Left ventricle myocardium inferior (tissue), 1 donor: Measurements from ENCODE around the gene ECPAS. TPM values are rescaled to one million over a fixed set of nuclear protein-coding genes. Genes with fewer than 3 reads are reported as not detected.

Source experiments
- DNase-seq: peaks from one replicate; pipeline ENCODE4 v3.0.0-alpha.2; 2020
- H3K27ac ChIP-seq: fragments of 200-600 bp; replicated peaks from 2 replicates; pipeline ENCODE4 v1.8.0; 2021
- H3K27me3 ChIP-seq: fragments of 200-600 bp; 2 replicates; pipeline ENCODE4 v1.8.0; 2021; ENCODE audit warnings: low read depth
- H3K36me3 ChIP-seq: fragments of 200-600 bp; 2 replicates; pipeline ENCODE4 v1.8.0; 2021
- H3K4me1 ChIP-seq: fragments of 200-600 bp; 2 replicates; pipeline ENCODE4 v1.8.0; 2021
- H3K4me3 ChIP-seq: fragments of 200-600 bp; 2 replicates; pipeline ENCODE4 v1.8.0; 2021; ENCODE audit warnings: mild to moderate bottlenecking, moderate library complexity
- H3K9me3 ChIP-seq: fragments of 200-600 bp; replicated peaks from 2 replicates; pipeline ENCODE4 v1.8.0; 2021
- intact Hi-C: fragments of 100-400 bp; cut with micrococcal nuclease; formaldehyde crosslinking; loops from one replicate; pipeline ENCODE4 v1.11.0; 2022
- total RNA-seq: library from RNA; stranded (reverse); fragmentation: NEBNext Ultra II Directional; extraction: Animal tissue kit (Norgen Biotek cat#: 25700); gene quantifications from one replicate; pipeline ENCODE4 v1.2.1, GENCODE V29; 2021
- TF ChIP-seq, protein P1 (sequence below): fragments of 200-600 bp; IDR thresholded peaks from 2 replicates; pipeline ENCODE4 v1.8.0; 2021; ENCODE audit warnings: antibody characterized with exemption, mild to moderate bottlenecking, borderline replicate concordance
- donor health status: DM: no; HTN: yes; CAD: no; lungs with severe emphysema.

The ECPAS gene
- total RNA-seq, 1 donor from 2014 or later, result 115 TPM

DNA sequence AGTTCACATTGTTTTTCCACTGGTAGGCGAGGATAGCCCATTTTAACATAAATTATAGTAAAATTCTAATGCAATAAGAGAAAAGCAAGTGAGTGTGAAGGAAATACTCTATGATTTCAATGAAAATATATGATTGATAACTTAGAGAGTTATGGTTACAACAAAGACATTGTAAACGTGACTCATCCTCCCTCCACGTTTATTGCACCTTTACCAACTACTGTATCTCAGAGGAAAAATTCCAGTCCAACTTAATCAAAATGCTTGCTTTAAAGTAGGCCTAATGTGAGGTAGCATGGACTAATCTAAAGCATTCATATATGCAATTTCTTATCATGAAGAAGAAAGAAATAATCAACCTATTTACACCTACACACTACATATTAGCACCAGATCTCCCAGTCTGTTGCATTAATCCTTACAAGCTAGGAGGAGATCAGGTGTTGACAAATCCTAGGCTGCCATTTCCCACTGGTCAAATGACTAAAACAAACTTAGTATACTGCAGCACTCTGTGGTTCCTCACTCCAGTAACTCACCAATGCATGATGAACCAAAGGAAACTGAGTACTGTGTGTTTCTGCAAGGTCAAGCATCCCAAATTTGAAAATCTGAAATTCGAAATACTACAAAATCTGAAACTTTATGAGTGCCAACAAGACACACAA, 41.7 kb downstream of the ECPAS start:
- Histone ChIP-seq H3K4me3 (no peak overlapping the region), H3K36me3 (peaks cover 94% of the 10 kb centered on the region), H3K27ac (no peak overlapping the region), H3K9me3 (no peaks in the 10 kb centered on the region), H3K4me1 (peaks cover 5% of the 10 kb centered on the region), H3K27me3 (no peaks in the 10 kb centered on the region)
- intact Hi-C loops, result no loop called here
- no peak for DNase-seq
- TF ChIP-seq, protein P1, sequence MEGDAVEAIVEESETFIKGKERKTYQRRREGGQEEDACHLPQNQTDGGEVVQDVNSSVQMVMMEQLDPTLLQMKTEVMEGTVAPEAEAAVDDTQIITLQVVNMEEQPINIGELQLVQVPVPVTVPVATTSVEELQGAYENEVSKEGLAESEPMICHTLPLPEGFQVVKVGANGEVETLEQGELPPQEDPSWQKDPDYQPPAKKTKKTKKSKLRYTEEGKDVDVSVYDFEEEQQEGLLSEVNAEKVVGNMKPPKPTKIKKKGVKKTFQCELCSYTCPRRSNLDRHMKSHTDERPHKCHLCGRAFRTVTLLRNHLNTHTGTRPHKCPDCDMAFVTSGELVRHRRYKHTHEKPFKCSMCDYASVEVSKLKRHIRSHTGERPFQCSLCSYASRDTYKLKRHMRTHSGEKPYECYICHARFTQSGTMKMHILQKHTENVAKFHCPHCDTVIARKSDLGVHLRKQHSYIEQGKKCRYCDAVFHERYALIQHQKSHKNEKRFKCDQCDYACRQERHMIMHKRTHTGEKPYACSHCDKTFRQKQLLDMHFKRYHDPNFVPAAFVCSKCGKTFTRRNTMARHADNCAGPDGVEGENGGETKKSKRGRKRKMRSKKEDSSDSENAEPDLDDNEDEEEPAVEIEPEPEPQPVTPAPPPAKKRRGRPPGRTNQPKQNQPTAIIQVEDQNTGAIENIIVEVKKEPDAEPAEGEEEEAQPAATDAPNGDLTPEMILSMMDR, result no peak

GRCh38 chr9:111440226-111440625, 44.0 kb downstream of the ECPAS start:
- Histone ChIP-seq H3K9me3 (no peaks in the 10 kb centered on the region), H3K27ac (no peak overlapping the region), H3K4me1 (no peaks in the 10 kb centered on the region), H3K4me3 (no peak overlapping the region), H3K27me3 (no peaks in the 10 kb centered on the region), H3K36me3 (peaks cover 95% of the 10 kb centered on the region)
- DNase-seq, result no peak
- intact Hi-C loops, result no loop called here
- TF ChIP-seq, protein P1, result no peak

GRCh38 chr9:111438541-111439235, 45.5 kb downstream of the ECPAS start:
- TF ChIP-seq, protein P1, result no peak
- Histone ChIP-seq H3K36me3 (peaks cover 93% of the 10 kb centered on the region), H3K4me1 (no peaks in the 10 kb centered on the region), H3K9me3 (no peaks in the 10 kb centered on the region), H3K27me3 (no peaks in the 10 kb centered on the region), H3K27ac (no peak overlapping the region), H3K4me3 (no peak overlapping the region)
- no peak for DNase-seq
- intact Hi-C loops, result no loop called here

DNA sequence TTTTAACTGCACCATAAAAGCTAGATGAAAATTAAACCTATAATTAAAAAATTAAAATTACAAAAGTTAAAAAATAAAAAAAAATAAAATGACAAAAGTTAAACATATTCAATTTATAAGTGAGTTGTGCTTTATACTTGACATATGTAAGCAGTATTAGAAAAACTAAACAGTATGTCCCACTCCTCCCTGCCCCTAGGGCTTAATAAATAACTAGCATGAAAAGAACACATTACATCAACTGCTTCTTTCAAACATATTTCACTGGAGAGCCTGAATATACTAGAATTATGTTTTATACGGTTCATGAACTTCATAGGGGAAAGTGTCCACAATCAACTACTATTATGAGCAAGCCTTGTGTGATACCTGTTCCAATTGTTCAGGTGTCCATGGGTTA, 47.6 kb downstream of the ECPAS start:
- intact Hi-C loops, result no loop called here
- H3K9me3 ChIP-seq, result no peaks in the 10 kb centered on the region
- TF ChIP-seq, protein P1, result no peak
- DNase-seq, result no peak
- H3K27me3 ChIP-seq, result no peaks in the 10 kb centered on the region
- no peak overlapping the region for H3K27ac ChIP-seq
- no peaks in the 10 kb centered on the region for H3K4me1 ChIP-seq
- no peak overlapping the region for H3K4me3 ChIP-seq
- H3K36me3 ChIP-seq, result peaks cover 93% of the 10 kb centered on the region

- peaks cover 84% of the 10 kb centered on the region for H3K36me3 ChIP-seq
These were observed 51.1 kb downstream of the ECPAS start for GRCh38 chr9:111433082-111433481.

More at GRCh38 chr9:111433082-111433481, 51.1 kb downstream of the ECPAS start:
- TF ChIP-seq, protein P1, result no peak
- intact Hi-C loops, result no loop called here
- no peaks in the 10 kb centered on the region for H3K27me3 ChIP-seq
- no peak for DNase-seq
- no peaks in the 10 kb centered on the region for H3K9me3 ChIP-seq
- H3K4me1 ChIP-seq, result no peaks in the 10 kb centered on the region
- no peak overlapping the region for H3K27ac ChIP-seq
- H3K4me3 ChIP-seq, result no peak overlapping the region
